Left lung (tissue), 10 donors: ENCODE results near the gene HOXA9. TPM values are rescaled to one million over a fixed set of nuclear protein-coding genes. Genes with fewer than 3 reads are reported as not detected.

Experiments used
- ATAC-seq: fragments of 200-7000 bp; cut with Tn5 transposase; one replicate; pipeline ENCODE4 v1.9.1; 2020; ENCODE audit warnings: moderate library complexity
- DNase-seq, 4 donors: peaks; one replicate each; pipeline ENCODE4 v3.0.0-alpha.2; 2013 to 2020
- H3K27ac ChIP-seq, 2 donors: fragments of 200-600 bp; sonication (generic) in 1 of 2; one replicate each; pipeline versions ENCODE4 v1.5.0 to v1.8.0; 2020 to 2021
- H3K27me3 ChIP-seq, 2 donors: fragments of 200-600 bp; sonication (generic) in 1 of 2; one replicate each; pipeline versions ENCODE4 v1.5.0 to v1.8.0; 2020 to 2021
- H3K36me3 ChIP-seq, 2 donors: fragments of 200-600 bp; sonication (generic) in 1 of 2; one replicate each; pipeline versions ENCODE4 v1.5.0 to v1.8.0; 2020 to 2021
- H3K4me1 ChIP-seq, 2 donors: fragments of 200-600 bp; one replicate each; pipeline ENCODE4 v1.8.0; 2021
- H3K4me3 ChIP-seq, 2 donors: fragments of 200-600 bp; sonication (generic) in 1 of 2; one replicate each; pipeline versions ENCODE4 v1.5.0 to v1.8.0; 2020 to 2021; ENCODE audit warnings: mild to moderate bottlenecking in 1 of 2
- H3K9me3 ChIP-seq, 2 donors: fragments of 200-600 bp; sonication (generic) in 1 of 2; one replicate each; pipeline versions ENCODE4 v1.5.0 to v1.8.0; 2020 to 2021
- CTCF ChIP-seq, 2 donors: fragments of 200-600 bp; sonication (generic) in 1 of 2; IDR thresholded peaks; one replicate each; pipeline versions ENCODE4 v1.5.0 to v1.8.0; 2021; ENCODE audit warnings: antibody characterized with exemption in 2 of 2
- intact Hi-C, 2 donors: fragments of 100-400 bp; cut with DNase I; formaldehyde crosslinking; loops; one replicate each; pipeline versions ENCODE4 v1.11.2 to v1.14.2; 2022
- polyA plus RNA-seq, 6 donors: library from polyadenylated mRNA; unstranded; fragments of 120-200 nt; gene quantifications; one replicate each; pipeline ENCODE4 v1.2.1, GENCODE V29; 2013; ENCODE audit not compliant: insufficient read length in 6 of 6
- total RNA-seq, 2 donors: library from RNA; stranded (reverse); fragmentation: NEBNext Ultra II Directional; extraction: Animal tissue kit (Norgen Biotek cat#: 25700); gene quantifications; one replicate each; pipeline ENCODE4 v1.2.1, GENCODE V29; 2021
- donor health status: DM: no; HTN: yes; CAD: no.
- donor health status: DM: no; HTN: no; CAD: no.

Gene HOXA9
- total and polyA plus RNA-seq, 8 donors, result 0.38 to 1.4 (median 0.57) TPM

GRCh38 chr7:27157702-27158431 lies 7.5 kb downstream of the HOXA9 start:
- Histone ChIP-seq H3K4me1 (peaks cover 5 to 33% of the 10 kb centered on the region in 2 donors), H3K27me3 (peaks cover 79 to 100% of the 10 kb centered on the region in 2 donors), H3K9me3 (no peaks in the 10 kb centered on the region), H3K4me3 (no peak overlapping the region), H3K27ac (no peak overlapping the region), H3K36me3 (no peaks in the 10 kb centered on the region)
- intact Hi-C loops, result no loop called here
- no peak for TF ChIP-seq CTCF (IDR thresholded peaks at IDR 0.05)
- DNase-seq, result peak in 2 of 4 donors; percentile 27 to 44
- ATAC-seq, result no peak

GRCh38 chr7:27156916-27157701 lies 8.2 kb downstream of the HOXA9 start:
- intact Hi-C loops, result no loop called here

DNA sequence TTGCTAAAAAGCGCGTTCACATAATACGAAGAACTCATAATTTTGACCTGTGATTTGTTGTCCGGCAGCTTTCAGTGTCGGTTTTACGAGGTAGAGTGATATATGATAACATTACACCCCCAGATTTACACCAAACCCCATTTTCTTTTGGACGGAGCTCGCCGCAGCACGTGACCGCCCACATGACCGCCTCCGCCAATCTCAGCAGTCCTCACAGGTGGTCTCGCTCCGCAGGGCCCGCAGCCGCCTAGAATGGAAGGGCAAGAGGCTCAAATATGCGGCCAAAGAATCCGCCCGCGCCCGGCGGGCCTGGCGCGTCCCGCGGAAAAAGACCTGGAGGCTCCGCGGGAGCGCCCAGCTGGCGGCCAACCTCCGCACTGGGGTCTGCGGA lies 8.8 kb downstream of the HOXA9 start, which contains the start of gene HOXA7:
TSS of gene HOXA7 (minus strand) at position 168 of the 391 bp plus-strand sequence. CDS start at position 38, 130 bp downstream.
- DNase-seq (peak in 3 of 4 donors; percentile 63 to 88 (median 72)), ATAC-seq (peak; percentile 20)
- Histone ChIP-seq H3K27ac (peak within 1 kb of the TSS; percentile 58 to 75), H3K27me3 (peaks cover 88 to 100% of the 10 kb centered on the region in 2 donors), H3K9me3 (no peaks in the 10 kb centered on the region), H3K4me1 (peaks cover 5 to 35% of the 10 kb centered on the region in 2 donors), H3K4me3 (peak within 1 kb of the TSS; percentile 46 to 52), H3K36me3 (no peaks in the 10 kb centered on the region)
- no peak for TF ChIP-seq CTCF (IDR thresholded peaks at IDR 0.05)
- intact Hi-C loops, result no loop called here

More at GRCh38 chr7:27156916-27157701, 8.2 kb downstream of the HOXA9 start:
- DNase-seq (peak in 2 of 4 donors; percentile 31 to 47), ATAC-seq (no peak)
- peak overlapping the region in 1 of 2 donors; percentile 75 for H3K27ac ChIP-seq
- H3K36me3 ChIP-seq, result no peaks in the 10 kb centered on the region
- TF ChIP-seq CTCF (IDR thresholded peaks at IDR 0.05), result no peak
- H3K27me3 ChIP-seq, result peaks cover 86 to 100% of the 10 kb centered on the region in 2 donors
- peak overlapping the region; percentile 46 to 52 for H3K4me3 ChIP-seq
- peaks cover 5 to 34% of the 10 kb centered on the region in 2 donors for H3K4me1 ChIP-seq
- H3K9me3 ChIP-seq, result no peaks in the 10 kb centered on the region

DNA sequence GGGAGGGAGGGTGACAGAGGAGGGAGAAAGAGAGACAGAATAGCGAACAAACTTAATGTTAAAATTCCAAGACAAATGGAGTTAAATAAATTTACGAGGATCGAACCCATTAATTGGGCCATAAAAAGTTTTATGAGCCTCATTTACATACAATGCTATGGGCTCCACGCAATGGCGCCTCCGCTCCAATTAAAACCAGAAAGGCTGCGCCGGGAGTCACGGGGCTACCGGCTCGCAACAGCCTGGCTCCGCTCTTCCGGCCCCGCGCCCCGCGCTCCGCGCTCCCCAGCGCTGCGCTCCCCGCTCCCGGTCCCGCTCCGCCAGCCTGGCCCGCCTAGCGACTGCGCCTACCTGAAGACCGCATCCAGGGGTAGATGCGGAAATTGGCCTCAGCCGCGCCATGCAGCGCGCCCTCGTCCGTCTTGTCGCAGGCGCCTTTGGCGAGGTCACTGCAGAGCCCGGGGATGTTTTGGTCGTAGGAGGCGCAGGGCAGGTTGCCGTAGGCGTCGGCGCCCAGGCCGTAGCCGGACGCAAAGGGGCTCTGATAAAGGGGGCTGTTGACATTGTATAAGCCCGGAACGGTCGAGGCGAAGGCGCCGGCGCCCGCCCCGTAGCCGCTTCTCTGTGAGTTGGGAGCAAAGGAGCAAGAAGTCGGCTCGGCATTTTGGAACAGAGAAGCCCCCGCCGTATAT lies 9.4 kb downstream of the HOXA9 start:
- Histone ChIP-seq H3K36me3 (no peaks in the 10 kb centered on the region), H3K27me3 (peaks cover 94 to 100% of the 10 kb centered on the region in 2 donors), H3K4me3 (peak overlapping the region; percentile 46 to 52), H3K27ac (peak overlapping the region; percentile 58 to 75), H3K4me1 (peaks cover 5 to 35% of the 10 kb centered on the region in 2 donors), H3K9me3 (no peaks in the 10 kb centered on the region)
- no peak for TF ChIP-seq CTCF (IDR thresholded peaks at IDR 0.05)
- intact Hi-C loops, result no loop called here
- ATAC-seq, result peak; percentile 7
- DNase-seq, result peak in 2 of 4 donors; percentile 37 to 80
